GM21526 (cell line): ENCODE data around the gene CHSY3.
"Not testable (repeated sequence)": the region's sequence is repeated elsewhere in the genome, so short reads cannot be mapped to it uniquely, and the experiment has no call there.

Experiments
- ATAC-seq: cut with Tn5 transposase; IDR thresholded peaks from one replicate; pipeline ENCODE4 v1.9.1; 2021; ENCODE audit warnings: moderate library complexity; ENCODE audit not compliant: unreplicated experiment, low FRiP score

CHSY3 gene

GRCh38 chr5:130138406-130139045 lies 234.3 kb downstream of the CHSY3 start:
- no peak for ATAC-seq

GRCh38 chr5:130141659-130142320 lies 237.5 kb downstream of the CHSY3 start:
- ATAC-seq: peak; percentile 87

GRCh38 chr5:130151239-130151638 lies 247.0 kb downstream of the CHSY3 start:
- ATAC-seq: no peak

GRCh38 chr5:130155345-130156011 lies 251.2 kb downstream of the CHSY3 start:
- ATAC-seq: no peak

GRCh38 chr5:130158036-130158435 lies 253.8 kb downstream of the CHSY3 start:
- no peak for ATAC-seq

GRCh38 chr5:130159968-130160367 lies 255.7 kb downstream of the CHSY3 start:
- ATAC-seq: no peak

- ATAC-seq: no peak
These were observed 260.7 kb downstream of the CHSY3 start for GRCh38 chr5:130164966-130165365.

GRCh38 chr5:130166839-130167490 lies 262.7 kb downstream of the CHSY3 start:
- ATAC-seq: no peak

GRCh38 chr5:130168211-130168610 lies 263.9 kb downstream of the CHSY3 start:
- ATAC-seq: no peak

GRCh38 chr5:130171699-130172098 lies 267.4 kb downstream of the CHSY3 start:
- no peak for ATAC-seq

GRCh38 chr5:130183115-130183514 lies 278.9 kb downstream of the CHSY3 start:
- no peak for ATAC-seq

GRCh38 chr5:130189961-130190360 lies 285.7 kb downstream of the CHSY3 start:
- ATAC-seq: no peak

- peak; percentile 84 for ATAC-seq
These were observed 294.7 kb downstream of the CHSY3 start for GRCh38 chr5:130198927-130199326.

GRCh38 chr5:130206686-130207085 lies 302.4 kb downstream of the CHSY3 start:
- ATAC-seq: no peak

- ATAC-seq: no peak
These were observed 309.3 kb downstream of the CHSY3 start for GRCh38 chr5:130213607-130214006.

- no peak for ATAC-seq
These were observed 312.0 kb downstream of the CHSY3 start for GRCh38 chr5:130216286-130216685.

- ATAC-seq: no peak
These were observed 318.3 kb downstream of the CHSY3 start for GRCh38 chr5:130222573-130222972.

- ATAC-seq: not testable (repeated sequence)
These were observed 322.3 kb downstream of the CHSY3 start for GRCh38 chr5:130226556-130226955.

GRCh38 chr5:130227699-130228098 lies 323.4 kb downstream of the CHSY3 start:
- no peak for ATAC-seq

GRCh38 chr5:130231786-130232185 lies 327.5 kb downstream of the CHSY3 start:
- ATAC-seq: no peak

GRCh38 chr5:130234816-130235215 lies 330.6 kb downstream of the CHSY3 start:
- no peak for ATAC-seq
